GM23338 (cell line): Measurements from ENCODE around the gene BCL2. TPM values are rescaled to one million over a fixed set of nuclear protein-coding genes. Genes with fewer than 3 reads are reported as not detected.

Source experiments
- ATAC-seq: fragments of 200-7000 bp; cut with Tn5 transposase; 3 replicates; pipeline ENCODE4 v1.9.1; 2020
- DNase-seq: peaks from one replicate; pipeline ENCODE4 v3.0.0-alpha.2; 2015; ENCODE audit warnings: low spot score
- H2AFZ ChIP-seq: fragments of 200-600 bp; sonication (generic); 2 replicates; pipeline ENCODE4 v1.8.0; 2016; ENCODE audit warnings: antibody characterized with exemption, mild to moderate bottlenecking, moderate library complexity
- H3F3A ChIP-seq: fragments of 200-600 bp; sonication (generic); replicated peaks from 2 replicates; pipeline ENCODE4 v1.8.0; 2017; ENCODE audit warnings: antibody characterized with exemption, mixed run types, low read depth
- H3K27ac ChIP-seq: fragments of 200-600 bp; sonication (generic); 2 replicates; pipeline ENCODE4 v1.6.1; 2016; ENCODE audit warnings: low read depth
- H3K27me3 ChIP-seq: fragments of 200-600 bp; sonication (generic); 2 replicates; pipeline ENCODE4 v1.8.0; 2016; ENCODE audit warnings: mild to moderate bottlenecking, mixed run types, moderate library complexity; ENCODE audit not compliant: insufficient read depth
- H3K36me3 ChIP-seq: fragments of 200-600 bp; sonication (generic); 2 replicates; pipeline ENCODE4 v1.8.0; 2016; ENCODE audit warnings: mild to moderate bottlenecking; ENCODE audit not compliant: insufficient read depth
- H3K4me1 ChIP-seq: fragments of 200-600 bp; sonication (generic); 2 replicates; pipeline ENCODE4 v1.8.0; 2016; ENCODE audit warnings: mild to moderate bottlenecking, moderate library complexity; ENCODE audit not compliant: insufficient read depth
- H3K4me2 ChIP-seq: fragments of 200-600 bp; sonication (generic); 2 replicates; pipeline ENCODE4 v1.7.1; 2017; ENCODE audit warnings: mixed run types
- H3K4me3 ChIP-seq: fragments of 200-600 bp; sonication (generic); 2 replicates; pipeline ENCODE4 v1.6.1; 2016; ENCODE audit warnings: mixed run types
- H3K79me2 ChIP-seq: fragments of 200-600 bp; sonication (generic); replicated peaks from 2 replicates; pipeline ENCODE4 v1.8.0; 2017; ENCODE audit warnings: mild to moderate bottlenecking; ENCODE audit not compliant: insufficient read depth
- H3K9me2 ChIP-seq: fragments of 200-600 bp; sonication (generic); 2 replicates; pipeline ENCODE4 v1.8.0; 2017; ENCODE audit not compliant: insufficient read depth
- H4K20me1 ChIP-seq: fragments of 200-600 bp; sonication (generic); replicated peaks from 2 replicates; pipeline ENCODE4 v1.8.0; 2017; ENCODE audit warnings: mild to moderate bottlenecking; ENCODE audit not compliant: insufficient read depth
- H3K27ac Mint-ChIP-seq: 2 replicates; pipeline ENCODE4 v1.8.0; 2020; ENCODE audit warnings: inconsistent platforms, mild to moderate bottlenecking, moderate library complexity, mixed read lengths
- H3K27me3 Mint-ChIP-seq: 3 replicates; pipeline ENCODE4 v1.8.0; 2022; ENCODE audit warnings: low read depth, mild to moderate bottlenecking, moderate library complexity, mixed read lengths, inconsistent platforms; ENCODE audit not compliant: insufficient read depth, poor library complexity
- H3K36me3 Mint-ChIP-seq: 3 replicates; pipeline ENCODE4 v1.8.0; 2021; ENCODE audit warnings: low read depth, mild to moderate bottlenecking, inconsistent platforms, moderate library complexity, mixed read lengths
- H3K4me1 Mint-ChIP-seq: 3 replicates; pipeline ENCODE4 v1.8.0; 2020; ENCODE audit warnings: mild to moderate bottlenecking, inconsistent platforms, mixed read lengths
- H3K4me3 Mint-ChIP-seq: 3 replicates; pipeline ENCODE4 v1.8.0; 2021; ENCODE audit warnings: moderate library complexity, mild to moderate bottlenecking, inconsistent platforms, mixed read lengths
- H3K9me3 Mint-ChIP-seq: 3 replicates; pipeline ENCODE4 v1.8.0; 2020; ENCODE audit warnings: moderate library complexity, mild to moderate bottlenecking, inconsistent platforms, mixed read lengths
- EZH2 ChIP-seq: fragments of 200-600 bp; sonication (generic); IDR thresholded peaks from one replicate; pipeline ENCODE4 v1.8.0; 2017; ENCODE audit warnings: antibody characterized with exemption, mild to moderate bottlenecking, low read depth; ENCODE audit not compliant: unreplicated experiment
- NANOG ChIP-seq: IDR thresholded peaks from 2 replicates; pipeline ENCODE4 v1.6.1; 2016; ENCODE audit warnings: antibody characterized with exemption, borderline replicate concordance
- POLR2AphosphoS5 ChIP-seq: IDR thresholded peaks from 2 replicates; pipeline ENCODE4 v1.6.1; 2016; ENCODE audit warnings: antibody characterized with exemption, low read depth
- STAT1 ChIP-seq: IDR thresholded peaks from one replicate; pipeline ENCODE4 v1.6.1; 2016; ENCODE audit warnings: antibody characterized with exemption; ENCODE audit not compliant: unreplicated experiment
- polyA plus RNA-seq: library from polyadenylated mRNA; unstranded; fragments of >200 nt; fragmentation: Nextera tagmentation; extraction: Ambion mirVana; gene quantifications from 2 replicates; pipeline ENCODE4 v1.2.1, GENCODE V29; 2016
- total RNA-seq: library from RNA; depleted of rRNA; stranded (reverse); fragments of >200 nt; shearing (Covaris generic); gene quantifications from 2 replicates; pipeline ENCODE4 v1.2.3, GENCODE V29; 2014
- TF ChIP-seq, protein P1 (sequence below): IDR thresholded peaks from one replicate; pipeline ENCODE4 v1.6.1; 2018; ENCODE audit warnings: antibody characterized with exemption; ENCODE audit not compliant: unreplicated experiment
- TF ChIP-seq, protein P2 (sequence below), 2 experiments: fragments of 200-600 bp in 1 of 2; sonication (generic) in 1 of 2; conservative IDR thresholded peaks; 2 replicates each; pipeline versions ENCODE4 v1.5.1 to v1.6.1; 2016 to 2017; ENCODE audit warnings: antibody characterized with exemption in 2 of 2, low read depth in 2 of 2, mild to moderate bottlenecking in 2 of 2, moderate library complexity in 1 of 2
- TF ChIP-seq, protein P3 (sequence below): IDR thresholded peaks from 2 replicates; pipeline ENCODE4 v1.6.1; 2016; ENCODE audit warnings: antibody characterized with exemption
- TF ChIP-seq, protein P4 (sequence below): fragments of 250-450 bp; sonication (Bioruptor Pico); IDR thresholded peaks from 2 replicates; pipeline ENCODE4 v1.5.0; 2020; ENCODE audit warnings: mild to moderate bottlenecking, moderate library complexity

BCL2 gene
- total and polyA plus RNA-seq, 2 experiments from 2014 or later, result 1.2 to 4.0 TPM

DNA sequence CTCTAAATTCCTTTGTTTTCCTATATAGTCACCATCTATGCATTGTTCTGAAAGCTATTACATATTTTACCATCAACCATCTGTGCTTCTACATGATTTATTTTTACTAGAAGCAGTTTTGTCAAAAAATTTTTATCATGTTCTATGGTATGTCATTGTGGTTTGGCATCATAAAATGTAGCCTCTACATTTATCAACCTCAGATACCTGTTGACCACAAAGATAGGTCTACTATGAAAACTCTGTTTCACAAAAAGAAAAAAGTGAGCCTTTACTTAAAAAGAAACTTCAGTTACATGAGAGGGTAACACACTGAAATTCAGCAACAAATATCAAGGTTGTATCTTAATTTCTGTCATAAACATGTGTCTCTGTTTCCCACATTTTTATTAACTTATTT lies 3.7 kb downstream of the BCL2 start (continued):
- TF ChIP-seq, protein P1, sequence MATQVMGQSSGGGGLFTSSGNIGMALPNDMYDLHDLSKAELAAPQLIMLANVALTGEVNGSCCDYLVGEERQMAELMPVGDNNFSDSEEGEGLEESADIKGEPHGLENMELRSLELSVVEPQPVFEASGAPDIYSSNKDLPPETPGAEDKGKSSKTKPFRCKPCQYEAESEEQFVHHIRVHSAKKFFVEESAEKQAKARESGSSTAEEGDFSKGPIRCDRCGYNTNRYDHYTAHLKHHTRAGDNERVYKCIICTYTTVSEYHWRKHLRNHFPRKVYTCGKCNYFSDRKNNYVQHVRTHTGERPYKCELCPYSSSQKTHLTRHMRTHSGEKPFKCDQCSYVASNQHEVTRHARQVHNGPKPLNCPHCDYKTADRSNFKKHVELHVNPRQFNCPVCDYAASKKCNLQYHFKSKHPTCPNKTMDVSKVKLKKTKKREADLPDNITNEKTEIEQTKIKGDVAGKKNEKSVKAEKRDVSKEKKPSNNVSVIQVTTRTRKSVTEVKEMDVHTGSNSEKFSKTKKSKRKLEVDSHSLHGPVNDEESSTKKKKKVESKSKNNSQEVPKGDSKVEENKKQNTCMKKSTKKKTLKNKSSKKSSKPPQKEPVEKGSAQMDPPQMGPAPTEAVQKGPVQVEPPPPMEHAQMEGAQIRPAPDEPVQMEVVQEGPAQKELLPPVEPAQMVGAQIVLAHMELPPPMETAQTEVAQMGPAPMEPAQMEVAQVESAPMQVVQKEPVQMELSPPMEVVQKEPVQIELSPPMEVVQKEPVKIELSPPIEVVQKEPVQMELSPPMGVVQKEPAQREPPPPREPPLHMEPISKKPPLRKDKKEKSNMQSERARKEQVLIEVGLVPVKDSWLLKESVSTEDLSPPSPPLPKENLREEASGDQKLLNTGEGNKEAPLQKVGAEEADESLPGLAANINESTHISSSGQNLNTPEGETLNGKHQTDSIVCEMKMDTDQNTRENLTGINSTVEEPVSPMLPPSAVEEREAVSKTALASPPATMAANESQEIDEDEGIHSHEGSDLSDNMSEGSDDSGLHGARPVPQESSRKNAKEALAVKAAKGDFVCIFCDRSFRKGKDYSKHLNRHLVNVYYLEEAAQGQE, result no peak
- TF ChIP-seq, protein P2, sequence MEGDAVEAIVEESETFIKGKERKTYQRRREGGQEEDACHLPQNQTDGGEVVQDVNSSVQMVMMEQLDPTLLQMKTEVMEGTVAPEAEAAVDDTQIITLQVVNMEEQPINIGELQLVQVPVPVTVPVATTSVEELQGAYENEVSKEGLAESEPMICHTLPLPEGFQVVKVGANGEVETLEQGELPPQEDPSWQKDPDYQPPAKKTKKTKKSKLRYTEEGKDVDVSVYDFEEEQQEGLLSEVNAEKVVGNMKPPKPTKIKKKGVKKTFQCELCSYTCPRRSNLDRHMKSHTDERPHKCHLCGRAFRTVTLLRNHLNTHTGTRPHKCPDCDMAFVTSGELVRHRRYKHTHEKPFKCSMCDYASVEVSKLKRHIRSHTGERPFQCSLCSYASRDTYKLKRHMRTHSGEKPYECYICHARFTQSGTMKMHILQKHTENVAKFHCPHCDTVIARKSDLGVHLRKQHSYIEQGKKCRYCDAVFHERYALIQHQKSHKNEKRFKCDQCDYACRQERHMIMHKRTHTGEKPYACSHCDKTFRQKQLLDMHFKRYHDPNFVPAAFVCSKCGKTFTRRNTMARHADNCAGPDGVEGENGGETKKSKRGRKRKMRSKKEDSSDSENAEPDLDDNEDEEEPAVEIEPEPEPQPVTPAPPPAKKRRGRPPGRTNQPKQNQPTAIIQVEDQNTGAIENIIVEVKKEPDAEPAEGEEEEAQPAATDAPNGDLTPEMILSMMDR (conservative IDR thresholded peaks at IDR 0.05; ENCODE audit: low read depth in 2 of 2), result no peak
- TF ChIP-seq, protein P3, sequence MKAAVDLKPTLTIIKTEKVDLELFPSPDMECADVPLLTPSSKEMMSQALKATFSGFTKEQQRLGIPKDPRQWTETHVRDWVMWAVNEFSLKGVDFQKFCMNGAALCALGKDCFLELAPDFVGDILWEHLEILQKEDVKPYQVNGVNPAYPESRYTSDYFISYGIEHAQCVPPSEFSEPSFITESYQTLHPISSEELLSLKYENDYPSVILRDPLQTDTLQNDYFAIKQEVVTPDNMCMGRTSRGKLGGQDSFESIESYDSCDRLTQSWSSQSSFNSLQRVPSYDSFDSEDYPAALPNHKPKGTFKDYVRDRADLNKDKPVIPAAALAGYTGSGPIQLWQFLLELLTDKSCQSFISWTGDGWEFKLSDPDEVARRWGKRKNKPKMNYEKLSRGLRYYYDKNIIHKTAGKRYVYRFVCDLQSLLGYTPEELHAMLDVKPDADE, result no peak
- TF ChIP-seq STAT1 (no peak), NANOG (no peak), POLR2AphosphoS5 (no peak)

DNA sequence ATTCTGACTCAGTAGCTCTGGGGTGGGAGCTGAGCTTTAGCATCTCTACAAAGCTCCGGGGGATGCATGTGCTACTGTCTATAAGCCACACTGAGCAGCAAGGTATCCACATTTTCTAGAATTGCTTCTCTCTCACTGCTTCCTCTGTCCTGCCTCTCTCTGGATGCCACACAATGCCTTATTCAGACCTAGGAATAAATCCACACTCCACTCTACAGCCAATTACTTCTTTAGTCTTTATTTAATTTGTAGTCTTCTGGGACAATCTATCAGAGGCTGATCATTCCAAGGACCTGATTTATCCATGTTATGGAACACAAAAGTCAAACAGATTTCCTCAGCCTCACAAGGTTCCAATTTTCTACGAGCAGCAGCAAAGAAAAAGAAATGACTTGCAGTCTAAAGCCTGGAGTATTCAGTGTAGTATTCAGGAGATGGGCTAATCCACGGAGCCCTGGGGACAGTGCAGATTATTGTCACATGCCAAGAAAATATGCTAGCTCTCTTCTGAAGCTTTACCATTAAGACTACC lies 4.4 kb downstream of the BCL2 start:
- Histone ChIP-seq H2AFZ (no peak overlapping the region), H3K4me1 (peaks cover 16% of the 10 kb centered on the region), H4K20me1 (no peaks in the 10 kb centered on the region), H3K9me2 (no peaks in the 10 kb centered on the region), H3K79me2 (no peaks in the 10 kb centered on the region), H3K36me3 (no peaks in the 10 kb centered on the region), H3K4me3 (no peak overlapping the region), H3K27ac (no peak overlapping the region), H3K27me3 (peaks cover 31% of the 10 kb centered on the region), H3K4me2 (no peak overlapping the region), H3F3A (peaks cover 7% of the 10 kb centered on the region; the same call in 1 of the 2 replicates)
- DNase-seq (no peak), ATAC-seq (no peak)
- Mint-ChIP-seq H3K9me3 (no peaks in the 10 kb centered on the region), H3K27me3 (peaks cover 20% of the 10 kb centered on the region), H3K4me3 (no peak overlapping the region), H3K4me1 (peaks cover 14% of the 10 kb centered on the region), H3K36me3 (no peaks in the 10 kb centered on the region; the same call in 2 of the 3 replicates), H3K27ac (no peak overlapping the region)
- TF ChIP-seq, protein P2 (conservative IDR thresholded peaks at IDR 0.05; ENCODE audit: low read depth in 2 of 2), result no peak
- TF ChIP-seq, protein P4, sequence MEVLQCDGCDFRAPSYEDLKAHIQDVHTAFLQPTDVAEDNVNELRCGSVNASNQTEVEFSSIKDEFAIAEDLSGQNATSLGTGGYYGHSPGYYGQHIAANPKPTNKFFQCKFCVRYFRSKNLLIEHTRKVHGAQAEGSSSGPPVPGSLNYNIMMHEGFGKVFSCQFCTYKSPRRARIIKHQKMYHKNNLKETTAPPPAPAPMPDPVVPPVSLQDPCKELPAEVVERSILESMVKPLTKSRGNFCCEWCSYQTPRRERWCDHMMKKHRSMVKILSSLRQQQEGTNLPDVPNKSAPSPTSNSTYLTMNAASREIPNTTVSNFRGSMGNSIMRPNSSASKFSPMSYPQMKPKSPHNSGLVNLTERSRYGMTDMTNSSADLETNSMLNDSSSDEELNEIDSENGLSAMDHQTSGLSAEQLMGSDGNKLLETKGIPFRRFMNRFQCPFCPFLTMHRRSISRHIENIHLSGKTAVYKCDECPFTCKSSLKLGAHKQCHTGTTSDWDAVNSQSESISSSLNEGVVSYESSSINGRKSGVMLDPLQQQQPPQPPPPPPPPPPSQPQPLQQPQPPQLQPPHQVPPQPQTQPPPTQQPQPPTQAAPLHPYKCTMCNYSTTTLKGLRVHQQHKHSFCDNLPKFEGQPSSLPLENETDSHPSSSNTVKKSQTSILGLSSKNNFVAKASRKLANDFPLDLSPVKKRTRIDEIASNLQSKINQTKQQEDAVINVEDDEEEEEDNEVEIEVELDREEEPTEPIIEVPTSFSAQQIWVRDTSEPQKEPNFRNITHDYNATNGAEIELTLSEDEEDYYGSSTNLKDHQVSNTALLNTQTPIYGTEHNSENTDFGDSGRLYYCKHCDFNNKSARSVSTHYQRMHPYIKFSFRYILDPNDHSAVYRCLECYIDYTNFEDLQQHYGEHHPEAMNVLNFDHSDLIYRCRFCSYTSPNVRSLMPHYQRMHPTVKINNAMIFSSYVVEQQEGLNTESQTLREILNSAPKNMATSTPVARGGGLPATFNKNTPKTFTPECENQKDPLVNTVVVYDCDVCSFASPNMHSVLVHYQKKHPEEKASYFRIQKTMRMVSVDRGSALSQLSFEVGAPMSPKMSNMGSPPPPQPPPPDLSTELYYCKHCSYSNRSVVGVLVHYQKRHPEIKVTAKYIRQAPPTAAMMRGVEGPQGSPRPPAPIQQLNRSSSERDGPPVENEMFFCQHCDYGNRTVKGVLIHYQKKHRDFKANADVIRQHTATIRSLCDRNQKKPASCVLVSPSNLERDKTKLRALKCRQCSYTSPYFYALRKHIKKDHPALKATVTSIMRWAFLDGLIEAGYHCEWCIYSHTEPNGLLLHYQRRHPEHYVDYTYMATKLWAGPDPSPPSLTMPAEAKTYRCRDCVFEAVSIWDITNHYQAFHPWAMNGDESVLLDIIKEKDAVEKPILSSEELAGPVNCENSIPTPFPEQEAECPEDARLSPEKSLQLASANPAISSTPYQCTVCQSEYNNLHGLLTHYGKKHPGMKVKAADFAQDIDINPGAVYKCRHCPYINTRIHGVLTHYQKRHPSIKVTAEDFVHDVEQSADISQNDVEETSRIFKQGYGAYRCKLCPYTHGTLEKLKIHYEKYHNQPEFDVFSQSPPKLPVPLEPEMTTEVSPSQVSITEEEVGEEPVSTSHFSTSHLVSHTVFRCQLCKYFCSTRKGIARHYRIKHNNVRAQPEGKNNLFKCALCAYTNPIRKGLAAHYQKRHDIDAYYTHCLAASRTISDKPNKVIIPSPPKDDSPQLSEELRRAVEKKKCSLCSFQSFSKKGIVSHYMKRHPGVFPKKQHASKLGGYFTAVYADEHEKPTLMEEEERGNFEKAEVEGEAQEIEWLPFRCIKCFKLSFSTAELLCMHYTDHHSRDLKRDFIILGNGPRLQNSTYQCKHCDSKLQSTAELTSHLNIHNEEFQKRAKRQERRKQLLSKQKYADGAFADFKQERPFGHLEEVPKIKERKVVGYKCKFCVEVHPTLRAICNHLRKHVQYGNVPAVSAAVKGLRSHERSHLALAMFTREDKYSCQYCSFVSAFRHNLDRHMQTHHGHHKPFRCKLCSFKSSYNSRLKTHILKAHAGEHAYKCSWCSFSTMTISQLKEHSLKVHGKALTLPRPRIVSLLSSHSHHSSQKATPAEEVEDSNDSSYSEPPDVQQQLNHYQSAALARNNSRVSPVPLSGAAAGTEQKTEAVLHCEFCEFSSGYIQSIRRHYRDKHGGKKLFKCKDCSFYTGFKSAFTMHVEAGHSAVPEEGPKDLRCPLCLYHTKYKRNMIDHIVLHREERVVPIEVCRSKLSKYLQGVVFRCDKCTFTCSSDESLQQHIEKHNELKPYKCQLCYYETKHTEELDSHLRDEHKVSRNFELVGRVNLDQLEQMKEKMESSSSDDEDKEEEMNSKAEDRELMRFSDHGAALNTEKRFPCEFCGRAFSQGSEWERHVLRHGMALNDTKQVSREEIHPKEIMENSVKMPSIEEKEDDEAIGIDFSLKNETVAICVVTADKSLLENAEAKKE (CRISPR knock-in tag), result no peak
- TF ChIP-seq EZH2, result no peak
- TF ChIP-seq, protein P3, result no peak
